Right forelimb (tissue), 1 donor: ENCODE data around the gene CD164L2.
A peak's percentile ranks its signal among the peaks of the same experiment; 100 is the strongest.
"Not testable (repeated sequence)": the region's sequence is repeated elsewhere in the genome, so short reads cannot be mapped to it uniquely, and the experiment has no call there.

Source experiments
- DNase-seq: peaks from one replicate; pipeline ENCODE4 v3.0.0-alpha.2; 2018

Gene CD164L2

GRCh38 chr1:27383039-27383605 is at the start of gene CD164L2:
CD164L2 (minus strand) TSS chr1:27383333; CDS start chr1:27383239, 94 bp downstream.
- no peak for DNase-seq

- not testable (repeated sequence) for DNase-seq
Measured at GRCh38 chr1:27432725-27433124, 49.6 kb upstream of the CD164L2 start.

- DNase-seq = no peak
Measured at GRCh38 chr1:27431601-27431940, 48.4 kb upstream of the CD164L2 start.

GRCh38 chr1:27430903-27431600 is 47.9 kb upstream of the CD164L2 start:
- no peak for DNase-seq

- DNase-seq = no peak
Measured at GRCh38 chr1:27429029-27429425, 45.9 kb upstream of the CD164L2 start.

GRCh38 chr1:27428316-27429028 is 45.3 kb upstream of the CD164L2 start:
- no peak for DNase-seq

- no peak for DNase-seq
Measured at GRCh38 chr1:27427816-27428315, 44.7 kb upstream of the CD164L2 start.

- DNase-seq = no peak
Measured at GRCh38 chr1:27427329-27427728, 44.2 kb upstream of the CD164L2 start.

GRCh38 chr1:27423709-27424108 is 40.6 kb upstream of the CD164L2 start:
- DNase-seq = no peak

- DNase-seq = peak; percentile 79
Measured at GRCh38 chr1:27418326-27419185, 35.4 kb upstream of the CD164L2 start.

GRCh38 chr1:27417713-27418112 is 34.6 kb upstream of the CD164L2 start:
- DNase-seq = no peak

- DNase-seq = no peak
Measured at GRCh38 chr1:27416387-27417111, 33.4 kb upstream of the CD164L2 start.

GRCh38 chr1:27414091-27414490 is 31.0 kb upstream of the CD164L2 start:
- DNase-seq = no peak

- no peak for DNase-seq
Measured at GRCh38 chr1:27413004-27413403, 29.9 kb upstream of the CD164L2 start.

GRCh38 chr1:27412502-27412901 is 29.4 kb upstream of the CD164L2 start:
- no peak for DNase-seq

- DNase-seq = no peak
Measured at GRCh38 chr1:27410709-27411108, 27.6 kb upstream of the CD164L2 start.

- no peak for DNase-seq
Measured at GRCh38 chr1:27409669-27410068, 26.5 kb upstream of the CD164L2 start.

GRCh38 chr1:27408151-27408550 is 25.0 kb upstream of the CD164L2 start:
- no peak for DNase-seq

GRCh38 chr1:27406791-27407190 is 23.7 kb upstream of the CD164L2 start:
- not testable (repeated sequence) for DNase-seq

GRCh38 chr1:27406362-27406680 is 23.2 kb upstream of the CD164L2 start:
- DNase-seq = no peak

GRCh38 chr1:27405598-27406361 is 22.6 kb upstream of the CD164L2 start:
- DNase-seq = not testable (repeated sequence)

- DNase-seq = no peak
Measured at GRCh38 chr1:27405074-27405473, 21.9 kb upstream of the CD164L2 start.
